ENCODE data around the gene ZMYND11. TPM values are rescaled to one million over a fixed set of nuclear protein-coding genes. Genes with fewer than 3 reads are reported as not detected.

ZMYND11 gene
- total and polyA plus RNA-seq, 2 of the 8 experiments (the other 6 are each of a cell fraction or from before 2014, with no cell fraction given): 7.5 to 26.6 TPM

DNA sequence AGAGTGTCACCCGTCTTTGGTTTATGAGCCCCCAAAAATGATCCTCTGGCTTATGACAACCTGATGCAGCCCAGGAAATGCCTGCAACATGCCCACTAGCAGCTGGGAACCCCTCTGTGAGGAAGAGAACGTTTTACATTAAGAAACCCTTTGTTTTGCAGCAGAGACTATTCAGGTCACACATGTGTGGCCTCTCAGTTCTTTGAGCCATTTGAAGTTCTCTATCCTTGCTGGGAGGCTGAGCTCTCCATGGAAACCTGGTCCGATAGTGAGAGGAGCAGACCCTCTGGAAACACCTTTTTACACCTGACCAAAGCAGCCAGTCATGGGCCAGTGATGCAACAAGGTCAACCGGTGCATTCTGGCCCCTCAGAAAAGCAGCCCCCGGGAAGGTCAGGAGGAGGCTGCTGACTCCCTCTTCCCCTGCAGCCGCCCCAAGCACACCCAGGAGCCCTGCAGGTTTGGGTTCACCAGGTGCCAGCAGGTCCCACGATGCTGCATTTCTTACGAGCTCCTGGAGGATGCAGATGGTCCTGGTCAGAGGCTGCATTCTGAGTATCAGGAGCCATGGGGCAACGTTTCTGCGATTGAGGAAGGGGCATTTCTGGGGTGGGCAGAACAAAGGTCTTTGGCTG, 134.3 kb downstream of the ZMYND11 start:
- H3K9ac ChIP-seq (replicated peaks in 1 of 4; ENCODE audit: extremely low read depth in 1 of 4, low read depth in 3 of 4, low read length in 3 of 4): no peak overlapping the region
- no peaks in the 10 kb centered on the region; a peak in 1 of 7 replicates for H3K27me3 ChIP-seq (replicated peaks in 1 of 4; ENCODE audit: control insufficient read depth in 3 of 4, extremely low read depth in 1 of 4, insufficient read depth in 3 of 4, low read length in 3 of 4)
- H2BK12ac ChIP-seq (ENCODE audit: low read depth, low read length): no peak overlapping the region
- POLR2A ChIA-PET (ENCODE audit: partially characterized antibody): no interaction called here
- H3K36me3 ChIP-seq (ENCODE audit: control insufficient read depth in 2 of 4, insufficient read depth in 4 of 4, low read length in 3 of 4): no peaks in the 10 kb centered on the region
- no peak overlapping the region for H2BK120ac ChIP-seq (replicated peaks; ENCODE audit: low read depth, low read length)
- no peak overlapping the region for H2AK5ac ChIP-seq (ENCODE audit: low read depth, low read length)
- no peak overlapping the region; the same call in 1 of the 2 replicates for H4K8ac ChIP-seq (ENCODE audit: extremely low read depth, insufficient read depth, low read length)
- no peak overlapping the region for H3K56ac ChIP-seq (replicated peaks; ENCODE audit: insufficient read length, low read depth, low read length)
- H3K4me3 ChIP-seq (ENCODE audit: extremely low read depth in 1 of 4, insufficient read depth in 2 of 4, low read depth in 3 of 4, low read length in 4 of 4): no peak overlapping the region
- H3K4ac ChIP-seq (replicated peaks; ENCODE audit: insufficient read length, low read depth, low read length): no peak overlapping the region
- TF ChIP-seq CBX5 (IDR thresholded peaks at IDR 0.05; ENCODE audit: low read depth, low read length) (no peak), ASH2L (IDR thresholded peaks at IDR 0.05; ENCODE audit: low read length) (no peak), CBX8 (IDR thresholded peaks at IDR 0.05; ENCODE audit: borderline replicate concordance, low read depth, low read length) (no peak), POLR2A (IDR thresholded peaks at IDR 0.05; ENCODE audit: control extremely low read depth in 1 of 2, low read depth in 2 of 2, low read length in 2 of 2) (no peak)
- no peak overlapping the region for H2AFZ ChIP-seq (ENCODE audit: low read length)
- no peak overlapping the region for H4K5ac ChIP-seq (ENCODE audit: insufficient read length, low read depth, low read length)
- H3K23me2 ChIP-seq (ENCODE audit: low read depth, low read length): no peaks in the 10 kb centered on the region
- H4K91ac ChIP-seq (replicated peaks; ENCODE audit: insufficient read length, low read length): no peak overlapping the region
- DNase-seq (ENCODE audit: low read depth in 1 of 2, low spot score in 2 of 2) (no peak), FAIRE-seq (no peak)
- no peak overlapping the region for H3K14ac ChIP-seq (ENCODE audit: insufficient read length)
- CTCF ChIA-PET (ENCODE audit: partially characterized antibody): interaction anchor here (0.7 to 3.0 kb wide), 6 partner anchors 9 to 519 kb away, joined by 3 to 10 read pairs (median 4); no protein-coding TSS in a partner anchor
- no peak overlapping the region for H2BK20ac ChIP-seq (ENCODE audit: low read length)
- peaks cover 0 to 5% (median 3%) of the 10 kb centered on the region in 4 experiments; a peak in 3 of 7 replicates for H3K4me1 ChIP-seq (replicated peaks in 1 of 4; ENCODE audit: control insufficient read depth in 3 of 4, insufficient read depth in 4 of 4, low read length in 3 of 4)
- no peaks in the 10 kb centered on the region for H4K20me1 ChIP-seq (replicated peaks in 1 of 2; ENCODE audit: control insufficient read depth in 1 of 2, insufficient read depth in 2 of 2, low read length in 2 of 2)
- H3K9me3 ChIP-seq (ENCODE audit: insufficient read depth in 2 of 2, low read depth in 1 of 2, low read length in 1 of 2): no peaks in the 10 kb centered on the region
- no peak overlapping the region for H2BK15ac ChIP-seq (ENCODE audit: low read length)
- no peak overlapping the region for H3K23ac ChIP-seq (ENCODE audit: insufficient read length)
- no peaks in the 10 kb centered on the region for H3K79me1 ChIP-seq (ENCODE audit: low read depth, low read length)
- no peak overlapping the region for H3K18ac ChIP-seq (ENCODE audit: extremely low read depth, low read length)
- no peaks in the 10 kb centered on the region for H3K79me2 ChIP-seq (ENCODE audit: control insufficient read depth in 1 of 2, insufficient read depth in 2 of 2, low read length in 2 of 2)
- H3K4me2 ChIP-seq (ENCODE audit: insufficient read depth in 1 of 2, low read depth in 2 of 2, low read length in 2 of 2): no peak overlapping the region
- WGBS, 2 experiments (ENCODE audit: extremely low coverage in 1 of 2, insufficient coverage in 1 of 2, insufficient read length in 1 of 2, insufficient replicate concordance in 2 of 2, low coverage in 1 of 2, low lambda C conversion rate in 2 of 2, missing lambda C conversion rate in 1 of 2): 78% methylated on average over 10 of the region's 10 CpGs; no CpG with 5 or more reads in 1 of the 2 experiments
- no peak overlapping the region for H3K27ac ChIP-seq (ENCODE audit: low read depth, low read length)
- H2BK5ac ChIP-seq (ENCODE audit: low read depth, low read length): no peak overlapping the region; the same call in 1 of the 2 replicates
